GM12892 (cell line): ENCODE data around the gene LRRC74B.

Experiments
- POLR2A ChIP-seq: IDR thresholded peaks from 2 replicates; pipeline ENCODE4 v1.6.1; 2011; ENCODE audit warnings: low read depth, low read length, control low read depth
- TAF1 ChIP-seq: IDR thresholded peaks from 2 replicates; pipeline ENCODE4 v1.6.1; 2011; ENCODE audit warnings: low read depth, mild to moderate bottlenecking, control low read depth, low read length, borderline replicate concordance

GRCh38 chr22:21029486-21030025, 16.2 kb upstream of the LRRC74B start:
- TF ChIP-seq TAF1 (no peak), POLR2A (no peak)
